Mesendoderm (in vitro differentiated cells): ENCODE data around the gene SWSAP1.
"Not testable (repeated sequence)": the region's sequence is repeated elsewhere in the genome, so short reads cannot be mapped to it uniquely, and the experiment has no call there.

Experiments used
- DNase-seq: peaks from one replicate; pipeline ENCODE4 v3.0.0; 2013
- H2AK5ac ChIP-seq: 2 replicates; pipeline ENCODE4 v1.6.1; 2013; ENCODE audit warnings: low read length, inconsistent platforms
- H2BK120ac ChIP-seq: 2 replicates; pipeline ENCODE4 v1.6.1; 2013; ENCODE audit warnings: low read depth, mild to moderate bottlenecking, low read length, moderate library complexity, mixed read lengths
- H2BK15ac ChIP-seq: replicated peaks from 2 replicates; pipeline ENCODE4 v1.6.1; 2013; ENCODE audit warnings: low read depth, mild to moderate bottlenecking, moderate library complexity
- H2BK5ac ChIP-seq: 2 replicates; pipeline ENCODE4 v1.6.1; 2013; ENCODE audit warnings: low read length, inconsistent platforms
- H3K18ac ChIP-seq: 2 replicates; pipeline ENCODE4 v1.6.1; 2013; ENCODE audit warnings: mild to moderate bottlenecking, low read length, mixed read lengths
- H3K23ac ChIP-seq: one replicate; pipeline ENCODE4 v1.6.1; 2013; ENCODE audit warnings: low read length
- H3K27ac ChIP-seq: 2 replicates; pipeline ENCODE4 v1.5.1; 2013; ENCODE audit warnings: low read depth, mild to moderate bottlenecking, inconsistent platforms, low read length, moderate library complexity
- H3K27me3 ChIP-seq: 2 replicates; pipeline ENCODE4 v1.6.1; 2013; ENCODE audit warnings: low read length, control low read depth, mild to moderate bottlenecking, inconsistent platforms; ENCODE audit not compliant: insufficient read depth, poor library complexity
- H3K36me3 ChIP-seq: 2 replicates; pipeline ENCODE4 v1.6.1; 2013; ENCODE audit warnings: low read length, inconsistent platforms; ENCODE audit not compliant: control insufficient read depth, insufficient read depth
- H3K4ac ChIP-seq: one replicate; pipeline ENCODE4 v1.6.1; 2013; ENCODE audit warnings: low read depth, mild to moderate bottlenecking, low read length, moderate library complexity
- H3K4me1 ChIP-seq: 2 replicates; pipeline ENCODE4 v1.6.1; 2013; ENCODE audit warnings: low read depth, low read length, inconsistent platforms; ENCODE audit not compliant: control insufficient read depth
- H3K4me2 ChIP-seq: 2 replicates; pipeline ENCODE4 v1.6.1; 2013; ENCODE audit warnings: low read length
- H3K4me3 ChIP-seq: 2 replicates; pipeline ENCODE4 v1.5.1; 2013; ENCODE audit warnings: mild to moderate bottlenecking, low read length
- H3K56ac ChIP-seq: one replicate; pipeline ENCODE4 v1.6.1; 2013; ENCODE audit warnings: low read length
- H3K79me1 ChIP-seq: 2 replicates; pipeline ENCODE4 v1.6.1; 2013; ENCODE audit warnings: low read length, inconsistent platforms
- H3K79me2 ChIP-seq: 2 replicates; pipeline ENCODE4 v1.6.1; 2013; ENCODE audit warnings: mild to moderate bottlenecking, low read length; ENCODE audit not compliant: control insufficient read depth, insufficient read depth
- H3K9ac ChIP-seq: 2 replicates; pipeline ENCODE4 v1.6.1; 2013; ENCODE audit warnings: low read length, inconsistent platforms
- H4K5ac ChIP-seq: one replicate; pipeline ENCODE4 v1.6.1; 2013; ENCODE audit warnings: low read length
- H4K8ac ChIP-seq: one replicate; pipeline ENCODE4 v1.6.1; 2013; ENCODE audit warnings: low read depth, mild to moderate bottlenecking, control low read depth, low read length, moderate library complexity
- WGBS: extraction: QIAGEN DNeasy Blood & Tissue Kit; methylation state at CpG from one replicate; pipeline ENCODE4 v1.1.7; 2013; ENCODE audit warnings: low lambda C conversion rate, missing lambda C conversion rate; ENCODE audit not compliant: insufficient coverage; ENCODE audit errors: extremely low coverage; 5-methylcytosine and 5-hydroxymethylcytosine counted together

SWSAP1 gene

DNA sequence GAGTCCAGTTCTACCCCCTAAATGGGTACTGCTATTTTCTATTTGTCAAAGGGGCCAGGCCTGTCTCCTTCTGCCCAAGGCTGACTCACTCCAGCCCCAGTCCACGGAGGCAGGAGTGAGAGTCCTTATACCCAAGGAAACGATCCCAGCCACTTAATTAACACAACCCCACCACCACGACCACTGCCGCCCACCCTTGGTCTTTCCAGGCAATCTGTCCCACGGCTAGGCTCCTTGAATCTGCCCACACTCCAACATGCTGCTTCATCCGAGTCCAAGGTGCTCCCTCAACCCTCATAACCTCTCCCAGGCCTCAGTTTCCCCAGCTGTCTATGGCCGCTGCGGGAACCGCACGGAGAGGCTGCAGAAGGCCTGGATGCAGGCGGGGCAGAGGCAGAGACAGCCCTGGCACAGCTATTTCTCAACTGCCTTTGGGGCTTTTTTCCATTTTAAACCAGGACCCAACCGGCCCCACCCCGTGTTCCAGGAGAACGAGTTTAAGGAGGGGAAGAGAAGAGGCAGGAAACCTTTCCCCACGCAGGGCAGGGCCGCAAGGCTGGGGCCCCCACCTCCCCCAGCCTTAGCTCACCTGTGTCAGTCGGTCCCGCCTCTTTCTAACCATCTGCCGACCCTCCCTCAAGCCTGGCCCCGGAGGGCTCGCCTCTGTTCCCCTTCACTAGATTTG is 35.8 kb upstream of the SWSAP1 start:
- Histone ChIP-seq H3K23ac (no peak overlapping the region), H4K5ac (no peak overlapping the region), H3K79me1 (no peaks in the 10 kb centered on the region), H3K9ac (peak overlapping the region; percentile 85), H4K8ac (no peak overlapping the region), H3K27ac (no peak overlapping the region), H3K4ac (no peak overlapping the region), H2BK15ac (no peak overlapping the region), H2AK5ac (no peak overlapping the region), H3K4me1 (peaks cover 2% of the 10 kb centered on the region), H3K36me3 (no peaks in the 10 kb centered on the region), H3K79me2 (no peaks in the 10 kb centered on the region), H3K56ac (peak overlapping the region; percentile 96), H2BK120ac (no peak overlapping the region), H3K4me2 (peak overlapping the region; percentile 45), H3K18ac (peak overlapping the region; percentile 75), H3K4me3 (peak overlapping the region; percentile 62), H2BK5ac (no peak overlapping the region), H3K27me3 (no peaks in the 10 kb centered on the region)
- no CpG with 5 or more reads among the region's 21 CpGs for WGBS
- DNase-seq = no peak

DNA sequence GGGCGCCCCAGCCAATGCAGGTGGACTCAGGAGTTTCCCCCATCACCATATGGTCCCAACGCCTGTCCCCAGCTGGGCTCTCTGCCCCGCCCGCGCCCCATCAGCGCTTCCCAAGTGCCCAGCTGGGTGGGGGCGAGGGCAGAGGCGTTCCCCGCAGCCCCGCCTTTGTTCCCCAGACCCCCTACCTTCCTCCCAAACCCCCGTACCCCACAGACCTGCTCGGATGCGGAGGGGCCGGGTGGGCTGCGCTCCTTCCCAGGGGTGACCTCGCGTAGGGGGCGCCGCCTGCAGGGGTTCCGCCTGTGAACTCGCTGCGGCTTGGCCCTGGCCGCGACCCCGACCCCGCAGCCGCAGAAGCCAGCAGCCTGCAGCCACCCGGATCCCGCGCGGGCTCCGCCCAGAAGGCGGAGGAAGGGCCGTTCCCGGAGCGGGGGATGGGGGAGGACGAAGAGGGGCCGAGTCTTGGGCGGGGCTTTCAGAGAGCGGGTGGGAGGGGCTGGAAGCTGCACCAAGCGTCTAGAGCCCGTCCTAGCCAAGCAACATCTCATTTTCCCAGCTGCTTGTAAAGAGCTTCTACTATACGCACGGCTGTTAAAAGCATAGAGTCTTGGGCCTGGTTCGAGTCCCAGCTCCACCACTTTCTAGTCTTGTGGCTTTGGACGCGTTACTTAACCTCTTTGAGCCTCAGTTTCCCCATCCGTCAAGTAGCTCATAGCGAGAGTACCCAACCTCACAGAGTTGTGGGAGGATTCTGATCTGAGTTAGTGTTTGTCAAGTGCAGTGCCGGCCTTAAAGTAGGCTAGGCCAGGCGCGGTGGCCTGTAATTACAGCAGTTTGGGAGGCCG is 35.0 kb upstream of the SWSAP1 start, which contains the start of gene RAB3D:
Gene RAB3D (minus strand): TSS at position 404 of the 845 bp plus-strand sequence. CDS start 2,258 bp downstream, outside the sequence.
- DNase-seq = peak; percentile 93
- Histone ChIP-seq H3K23ac (no peak within 1 kb of the TSS), H4K5ac (no peak within 1 kb of the TSS), H3K9ac (peak within 1 kb of the TSS; percentile 85), H2BK15ac (no peak within 1 kb of the TSS), H3K4me1 (peaks cover 2% of the 10 kb centered on the region), H3K27ac (no peak within 1 kb of the TSS), H2AK5ac (no peak within 1 kb of the TSS), H3K79me1 (no peaks in the 10 kb centered on the region), H3K4ac (no peak within 1 kb of the TSS), H3K27me3 (no peaks in the 10 kb centered on the region), H3K56ac (peak within 1 kb of the TSS; percentile 96), H3K36me3 (no peaks in the 10 kb centered on the region), H3K79me2 (no peaks in the 10 kb centered on the region), H3K4me2 (peak within 1 kb of the TSS; percentile 45), H4K8ac (no peak within 1 kb of the TSS), H2BK5ac (no peak within 1 kb of the TSS), H3K4me3 (peak within 1 kb of the TSS; percentile 62), H3K18ac (peak within 1 kb of the TSS; percentile 75), H2BK120ac (no peak within 1 kb of the TSS)
- WGBS = no CpG with 5 or more reads among the region's 53 CpGs

- DNase-seq, H3K4me1 ChIP-seq, H3K79me1 ChIP-seq, H3K27ac ChIP-seq, H3K4ac ChIP-seq, H2BK120ac ChIP-seq, H2BK5ac ChIP-seq, H3K79me2 ChIP-seq, H3K4me2 ChIP-seq, H3K4me3 ChIP-seq, H2BK15ac ChIP-seq, H3K27me3 ChIP-seq, H3K36me3 ChIP-seq, H3K23ac ChIP-seq, H4K5ac ChIP-seq, H2AK5ac ChIP-seq, H3K9ac ChIP-seq, H4K8ac ChIP-seq, H3K18ac ChIP-seq: not testable (repeated sequence)
- H3K56ac ChIP-seq = peak overlapping the region; percentile 70
- no CpG with 5 or more reads among the region's 8 CpGs for WGBS
These were observed 34.4 kb upstream of the SWSAP1 start for GRCh38 chr19:11340099-11340467.

DNA sequence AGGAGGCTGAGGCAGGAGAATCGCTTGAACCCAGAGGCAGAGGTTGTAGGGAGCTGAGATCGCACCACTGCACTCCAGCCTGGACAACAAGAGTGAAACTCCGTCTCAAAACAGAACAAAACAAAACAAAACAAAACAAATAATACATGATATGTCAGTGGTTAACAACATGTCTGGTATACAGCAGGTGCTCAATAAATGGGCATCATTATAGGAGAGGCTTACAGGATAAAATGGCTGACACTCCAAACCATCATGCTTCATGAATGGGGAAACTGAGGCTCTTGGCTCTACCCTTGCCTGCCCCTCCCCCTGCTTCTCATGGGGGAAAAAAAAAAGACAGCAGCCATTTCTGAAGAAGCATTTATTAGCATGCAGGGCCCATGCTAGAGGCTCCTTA is 32.0 kb upstream of the SWSAP1 start:
- no peak overlapping the region for H2BK120ac ChIP-seq
- no peak overlapping the region for H2BK15ac ChIP-seq
- no peak for DNase-seq
- H3K79me2 ChIP-seq = no peaks in the 10 kb centered on the region
- no peak overlapping the region for H3K56ac ChIP-seq
- no peaks in the 10 kb centered on the region for H3K36me3 ChIP-seq
- H3K27ac ChIP-seq = no peak overlapping the region
- no peak overlapping the region for H3K4me2 ChIP-seq
- H3K27me3 ChIP-seq = no peaks in the 10 kb centered on the region
- no peak overlapping the region for H3K18ac ChIP-seq
- H3K9ac ChIP-seq = no peak overlapping the region
- no peak overlapping the region for H2AK5ac ChIP-seq
- H4K8ac ChIP-seq = no peak overlapping the region
- peaks cover 2% of the 10 kb centered on the region for H3K79me1 ChIP-seq
- H2BK5ac ChIP-seq = no peak overlapping the region
- H3K4ac ChIP-seq = no peak overlapping the region
- no peak overlapping the region for H3K4me3 ChIP-seq
- no peak overlapping the region for H4K5ac ChIP-seq
- WGBS = no CpG with 5 or more reads among the region's 3 CpGs
- no peak overlapping the region for H3K23ac ChIP-seq
- peaks cover 8% of the 10 kb centered on the region for H3K4me1 ChIP-seq

- no peak overlapping the region for H3K4me3 ChIP-seq
- no peak for DNase-seq
- no peak overlapping the region for H3K18ac ChIP-seq
- H2AK5ac ChIP-seq = no peak overlapping the region
- no peaks in the 10 kb centered on the region for H3K79me2 ChIP-seq
- H3K4me1 ChIP-seq = peaks cover 6% of the 10 kb centered on the region
- no peak overlapping the region for H2BK120ac ChIP-seq
- WGBS = no CpG with 5 or more reads among the region's 15 CpGs
- no peak overlapping the region for H3K4ac ChIP-seq
- no peak overlapping the region for H2BK15ac ChIP-seq
- H3K23ac ChIP-seq = no peak overlapping the region
- peak overlapping the region; percentile 91 for H3K56ac ChIP-seq
- peak overlapping the region; percentile 85 for H3K9ac ChIP-seq
- no peak overlapping the region for H4K8ac ChIP-seq
- no peaks in the 10 kb centered on the region for H3K27me3 ChIP-seq
- no peak overlapping the region for H4K5ac ChIP-seq
- H2BK5ac ChIP-seq = no peak overlapping the region
- H3K36me3 ChIP-seq = no peaks in the 10 kb centered on the region
- H3K27ac ChIP-seq = no peak overlapping the region
- peak overlapping the region; percentile 74 for H3K4me2 ChIP-seq
- H3K79me1 ChIP-seq = peaks cover 2% of the 10 kb centered on the region
These were observed 29.2 kb upstream of the SWSAP1 start for GRCh38 chr19:11345122-11345803.
